NCI-H82 (cell line): Measurements from ENCODE around the gene LRRC63.
A peak's percentile ranks its signal among the peaks of the same experiment; 100 is the strongest.

ENCODE experiments used
- DNase-seq: peaks from one replicate; lab custom pipeline; 2025; lab: John Stamatoyannopoulos, UW

Gene LRRC63

DNA sequence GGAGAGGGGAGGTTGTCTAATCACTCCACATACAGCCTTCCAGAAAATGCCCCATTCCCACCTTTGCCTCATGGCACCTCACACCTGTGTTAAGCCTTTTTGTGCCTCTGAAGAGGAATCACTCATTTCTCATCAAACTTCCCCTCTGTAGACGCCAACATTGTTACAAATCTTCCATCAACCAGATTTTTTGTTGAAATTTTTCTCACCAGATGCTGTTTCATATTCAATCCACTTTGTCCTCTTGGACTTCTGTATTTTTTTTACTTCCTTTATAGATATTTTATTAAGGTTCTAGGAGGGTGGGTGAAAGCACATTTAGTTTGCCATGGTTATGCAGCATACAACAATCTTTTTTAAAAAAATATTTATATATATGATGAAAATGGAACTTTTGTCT lies 101.3 kb downstream of the LRRC63 start:
- DNase-seq = no peak

DNA sequence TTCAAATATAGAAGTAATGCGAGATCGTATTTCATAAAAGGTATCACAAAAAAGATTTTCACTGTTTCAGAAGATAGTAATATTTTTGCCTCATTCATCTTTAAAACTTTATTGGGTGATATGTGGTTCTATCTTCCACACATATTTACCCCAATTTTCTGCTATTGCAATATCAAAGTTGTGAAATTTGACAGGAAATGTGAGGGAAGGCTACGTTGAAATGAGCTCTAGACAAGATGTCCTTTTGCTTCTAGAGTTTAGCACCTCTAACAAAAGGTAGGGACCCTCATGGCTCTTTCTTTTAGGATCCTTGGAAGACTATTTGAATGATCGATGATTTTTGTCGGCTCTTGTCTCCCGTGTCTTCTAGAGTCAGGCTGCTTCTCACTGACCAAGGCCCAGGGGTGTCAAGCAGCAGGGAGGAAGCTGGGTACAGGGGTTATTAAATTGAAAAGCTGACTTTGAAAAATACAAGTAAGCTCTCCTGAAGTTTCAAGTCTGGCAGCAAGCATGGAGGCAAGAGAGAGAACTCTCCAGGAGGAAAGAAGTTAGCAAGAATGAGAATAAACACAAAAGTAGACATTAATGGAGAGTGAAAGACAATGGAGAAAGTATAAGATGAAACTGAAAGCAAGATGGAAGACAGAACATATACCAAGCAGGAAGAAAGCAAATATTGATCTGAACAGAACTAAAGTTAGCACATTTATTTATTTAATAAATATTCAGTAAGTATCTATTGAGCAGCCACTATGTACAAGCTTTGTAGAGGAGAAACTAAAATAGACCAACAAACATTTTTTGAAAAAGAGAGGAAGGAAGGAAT lies 101.9 kb downstream of the LRRC63 start:
- DNase-seq = no peak

DNA sequence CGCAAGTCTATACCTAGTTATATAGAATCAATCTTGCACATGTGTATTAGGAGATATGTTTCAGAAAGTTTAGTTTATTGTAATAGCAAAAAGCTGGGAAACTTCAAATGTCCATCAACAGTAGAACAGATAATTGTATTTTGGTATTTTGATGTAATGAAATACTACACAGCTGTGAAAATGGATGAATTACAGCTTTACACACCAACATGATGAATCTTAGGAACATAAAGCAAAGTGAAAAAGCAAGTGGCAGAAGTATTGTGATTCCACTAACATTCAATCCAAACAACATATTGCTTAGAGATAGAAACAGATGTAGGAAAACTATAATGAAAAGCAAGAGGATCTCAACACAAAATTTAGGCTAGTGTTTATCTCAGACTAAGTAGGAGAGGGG lies 102.9 kb downstream of the LRRC63 start:
- DNase-seq = no peak

DNA sequence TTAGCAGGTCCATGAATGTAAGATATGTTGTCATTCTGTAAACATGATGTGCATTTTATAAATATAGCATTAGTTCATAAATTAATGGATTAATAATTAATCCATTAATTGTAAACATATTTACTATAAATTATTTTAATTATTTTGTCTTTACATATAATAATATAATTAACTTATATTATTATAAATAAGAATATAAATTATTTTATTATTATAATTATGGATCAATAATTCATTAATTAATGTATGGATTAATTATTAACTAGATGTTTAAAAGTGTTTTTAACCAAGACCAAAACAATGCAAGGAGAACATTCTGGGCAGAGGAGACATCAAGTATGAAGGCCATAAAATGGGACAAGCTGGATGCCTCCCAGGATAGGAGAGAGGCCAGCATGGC lies 103.3 kb downstream of the LRRC63 start:
- no peak for DNase-seq

DNA sequence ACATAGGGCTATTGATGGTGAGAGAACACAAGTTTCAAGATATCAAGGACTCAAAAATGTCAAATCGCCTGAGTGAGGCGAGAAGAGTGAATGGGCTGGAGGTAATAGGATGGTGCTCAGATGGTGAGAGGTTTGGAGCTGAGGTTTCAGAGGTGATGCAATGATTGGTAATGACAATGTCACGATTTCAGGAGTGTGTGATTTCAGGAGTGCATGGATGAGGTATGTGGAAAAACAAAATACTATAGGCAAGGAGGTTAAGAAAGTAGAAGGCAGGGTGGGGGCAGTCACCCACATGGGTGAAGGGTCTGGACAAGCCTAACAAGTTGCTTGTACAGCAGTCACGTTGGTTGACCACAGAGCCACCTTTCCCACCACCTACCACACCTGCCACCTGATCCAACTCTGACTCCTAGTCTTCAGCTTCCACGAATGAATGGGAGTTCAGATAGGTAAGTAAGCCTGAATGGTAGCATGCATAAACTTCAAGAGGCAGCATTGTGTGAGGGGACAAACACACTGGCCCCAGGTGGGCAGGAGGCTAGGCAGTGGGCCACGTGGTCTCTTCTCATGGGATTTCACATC lies 103.9 kb downstream of the LRRC63 start:
- DNase-seq = no peak

DNA sequence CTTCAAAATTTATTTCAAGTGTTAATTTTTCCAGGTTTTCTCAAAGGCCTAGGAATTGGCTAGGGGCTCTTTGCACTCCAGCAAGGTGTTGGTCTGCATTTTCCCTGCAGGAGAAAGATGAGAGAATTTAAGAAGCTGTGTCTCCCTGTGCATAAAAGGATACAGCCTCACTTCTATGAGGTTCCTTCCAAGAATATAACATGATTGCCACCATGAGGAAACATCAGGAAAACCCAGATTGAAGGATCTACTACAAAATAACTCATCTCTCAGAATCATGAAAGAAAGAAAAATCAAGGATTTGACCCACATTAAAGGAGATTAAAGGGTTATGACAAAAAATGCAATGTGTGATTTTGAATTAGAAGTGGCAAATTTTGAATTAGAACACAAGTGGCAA lies 105.4 kb downstream of the LRRC63 start:
- no peak for DNase-seq

DNA sequence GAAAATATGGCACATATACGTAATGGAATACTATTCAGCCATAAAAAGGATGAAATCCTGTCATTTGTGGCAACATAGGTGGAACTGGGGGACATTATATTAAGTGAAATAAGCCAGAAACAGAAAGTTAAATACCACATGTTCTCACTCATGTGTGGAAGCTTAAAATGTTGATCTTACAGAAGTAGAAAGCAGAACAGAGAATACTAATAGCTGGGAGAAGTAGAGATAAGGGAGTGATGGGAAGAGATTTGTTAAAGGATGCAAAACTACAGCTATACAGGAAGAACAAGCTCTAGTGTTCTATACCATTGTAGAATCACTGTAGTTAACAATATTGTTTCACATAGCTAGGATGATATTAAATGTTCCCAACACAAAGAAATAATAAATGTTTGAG lies 107.3 kb downstream of the LRRC63 start:
- DNase-seq = no peak

DNA sequence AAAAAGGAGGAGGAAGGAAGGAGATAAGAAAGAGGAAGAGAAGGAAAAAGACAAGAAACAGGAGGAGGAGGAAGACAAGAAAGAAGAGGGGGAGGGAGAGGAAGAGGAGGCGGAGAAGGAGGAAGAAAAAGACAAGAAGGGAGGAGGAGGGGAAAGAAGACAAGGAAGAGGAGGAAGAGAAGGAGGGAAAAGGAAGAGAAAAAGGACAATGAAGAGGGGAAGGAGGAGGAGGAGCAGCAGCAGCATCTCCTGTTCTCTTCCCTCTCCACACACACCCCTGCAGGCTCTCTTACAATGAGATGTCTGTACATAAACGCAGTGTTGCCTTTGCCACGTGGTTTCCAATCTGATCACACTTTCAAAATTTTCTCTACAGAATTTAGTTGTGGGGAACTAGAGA lies 108.7 kb downstream of the LRRC63 start:
- no peak for DNase-seq

DNA sequence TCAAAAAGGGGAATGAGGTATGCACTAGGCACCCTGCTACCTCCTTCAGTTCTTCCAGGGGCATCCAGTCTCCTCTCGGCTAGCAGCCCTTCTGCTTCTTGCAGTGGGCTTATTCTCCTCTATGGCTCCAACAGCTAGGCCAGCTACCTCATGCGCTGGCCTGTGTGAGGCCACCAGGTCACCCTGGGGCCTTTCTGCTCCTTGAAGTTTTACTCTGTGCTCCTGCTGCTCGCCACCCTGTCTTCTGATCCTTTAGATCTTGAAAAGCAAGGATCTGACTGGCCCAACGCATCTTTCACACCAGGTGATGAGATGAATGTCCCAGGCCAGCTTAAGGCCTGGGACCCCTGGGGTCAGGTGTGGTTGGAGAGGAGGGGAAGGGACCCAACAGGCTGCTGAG lies 109.1 kb downstream of the LRRC63 start:
- DNase-seq = no peak

DNA sequence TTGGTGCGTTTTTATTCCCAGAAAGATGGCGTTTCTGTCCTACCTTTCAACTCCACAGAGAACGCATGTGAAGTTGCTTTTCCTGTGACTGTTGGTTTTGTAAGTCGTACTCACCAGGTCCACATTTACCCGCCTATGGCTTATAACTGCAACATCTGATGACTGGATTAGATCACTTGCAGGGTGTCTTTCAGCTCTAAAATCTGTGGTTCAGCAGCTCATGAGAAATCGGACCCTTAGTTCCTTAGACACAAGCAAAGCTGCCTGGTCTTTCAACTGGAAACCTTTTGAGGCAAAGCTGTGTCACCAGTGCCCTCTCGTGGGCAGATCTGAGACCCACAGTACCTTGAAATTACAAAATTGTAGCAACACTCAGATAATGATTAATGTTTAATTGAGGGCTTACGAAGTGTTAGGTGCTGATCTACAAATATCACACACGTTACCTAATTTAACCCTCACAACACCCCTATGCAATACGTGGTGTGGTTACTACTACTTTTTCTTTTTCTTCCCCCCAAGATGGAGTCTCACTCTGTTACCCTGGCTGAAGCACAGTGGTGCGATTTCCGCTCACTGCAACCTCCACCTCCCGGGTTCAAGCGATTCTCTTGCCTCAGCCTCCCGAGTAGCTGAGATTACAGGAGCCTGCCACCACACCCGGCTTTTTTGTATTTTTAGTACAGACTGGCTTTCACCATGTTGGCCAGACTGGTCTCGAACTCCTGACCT lies 109.9 kb downstream of the LRRC63 start:
- peak; percentile 88 for DNase-seq

DNA sequence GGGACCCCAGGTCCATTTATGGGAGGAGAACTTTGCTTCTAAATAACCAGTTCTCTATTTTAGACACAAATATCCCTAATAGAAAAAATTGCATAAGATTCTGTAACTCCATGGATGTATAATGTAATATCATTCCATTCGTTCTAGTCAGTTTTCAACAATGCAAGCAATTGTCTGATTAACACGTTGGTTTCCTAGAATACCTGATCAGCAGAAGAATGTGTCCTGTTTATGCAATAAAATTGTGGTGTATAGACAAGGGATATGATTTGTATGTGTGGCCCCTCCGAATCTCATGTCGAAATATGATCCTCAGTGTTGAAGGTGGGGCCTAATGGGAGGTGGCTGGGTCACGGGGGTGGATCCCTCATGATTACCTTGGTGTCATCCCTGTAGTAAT lies 113.2 kb downstream of the LRRC63 start:
- no peak for DNase-seq
